Karpas-422 (cell line): ENCODE results near the gene PC. TPM values are rescaled to one million over a fixed set of nuclear protein-coding genes. Genes with fewer than 3 reads are reported as not detected.

Experiments used
- DNase-seq: peaks from one replicate; pipeline ENCODE4 v3.0.0-alpha.2; 2015
- H2AFZ ChIP-seq: fragments of 200-600 bp; sonication (generic); 2 replicates; pipeline ENCODE4 v1.6.1; 2014; ENCODE audit warnings: antibody characterized with exemption, low read length, mixed read lengths
- H3K27ac ChIP-seq: fragments of 200-600 bp; sonication (generic); 2 replicates; pipeline ENCODE4 v1.5.1; 2014; ENCODE audit warnings: mild to moderate bottlenecking, low read length, moderate library complexity
- H3K27me3 ChIP-seq: fragments of 200-600 bp; sonication (generic); 2 replicates; pipeline ENCODE4 v1.6.1; 2014; ENCODE audit warnings: low read length, mixed read lengths
- H3K36me3 ChIP-seq: fragments of 200-600 bp; sonication (generic); 2 replicates; pipeline ENCODE4 v1.6.1; 2014; ENCODE audit warnings: low read length, mixed read lengths; ENCODE audit not compliant: insufficient read depth
- H3K4me1 ChIP-seq: fragments of 200-600 bp; sonication (generic); 2 replicates; pipeline ENCODE4 v1.6.1; 2014; ENCODE audit warnings: mild to moderate bottlenecking, low read length, mixed read lengths
- H3K4me2 ChIP-seq: fragments of 200-600 bp; sonication (generic); 2 replicates; pipeline ENCODE4 v1.6.1; 2014; ENCODE audit warnings: low read length, low read depth, mild to moderate bottlenecking; ENCODE audit not compliant: poor library complexity, severe bottlenecking
- H3K4me3 ChIP-seq: fragments of 200-600 bp; sonication (generic); 2 replicates; pipeline ENCODE4 v1.5.1; 2014; ENCODE audit warnings: mild to moderate bottlenecking, antibody characterized with exemption, low read length, mixed read lengths
- H3K79me2 ChIP-seq: fragments of 200-600 bp; sonication (generic); 2 replicates; pipeline ENCODE4 v1.6.1; 2014; ENCODE audit warnings: mild to moderate bottlenecking, low read length, mixed read lengths
- H3K9ac ChIP-seq: fragments of 200-600 bp; sonication (generic); 2 replicates; pipeline ENCODE4 v1.6.0; 2014; ENCODE audit warnings: low read length
- H3K9me2 ChIP-seq: fragments of 200-600 bp; sonication (generic), shearing (Covaris generic); replicated peaks from 2 replicates; pipeline ENCODE4 v1.6.0; 2014; ENCODE audit warnings: mild to moderate bottlenecking, low read length, moderate library complexity; ENCODE audit not compliant: insufficient read depth
- H3K9me3 ChIP-seq: fragments of 300-700, 200-600 bp; sonication (generic); 2 replicates; pipeline ENCODE4 v1.6.1; 2014; ENCODE audit warnings: low read length, mixed read lengths
- H4K20me1 ChIP-seq: fragments of 200-600 bp; sonication (generic); 2 replicates; pipeline ENCODE4 v1.6.1; 2014; ENCODE audit warnings: mild to moderate bottlenecking, antibody characterized with exemption, low read length, low read depth; ENCODE audit not compliant: insufficient read depth
- total RNA-seq: library from RNA; depleted of rRNA; stranded (reverse); fragments of >200 nt; shearing (Covaris generic); gene quantifications from 2 replicates; pipeline ENCODE4 v1.2.3, GENCODE V29; 2014; ENCODE audit warnings: low replicate concordance

The PC gene
- total RNA-seq, 1 experiment from 2014 or later: not detected

DNA sequence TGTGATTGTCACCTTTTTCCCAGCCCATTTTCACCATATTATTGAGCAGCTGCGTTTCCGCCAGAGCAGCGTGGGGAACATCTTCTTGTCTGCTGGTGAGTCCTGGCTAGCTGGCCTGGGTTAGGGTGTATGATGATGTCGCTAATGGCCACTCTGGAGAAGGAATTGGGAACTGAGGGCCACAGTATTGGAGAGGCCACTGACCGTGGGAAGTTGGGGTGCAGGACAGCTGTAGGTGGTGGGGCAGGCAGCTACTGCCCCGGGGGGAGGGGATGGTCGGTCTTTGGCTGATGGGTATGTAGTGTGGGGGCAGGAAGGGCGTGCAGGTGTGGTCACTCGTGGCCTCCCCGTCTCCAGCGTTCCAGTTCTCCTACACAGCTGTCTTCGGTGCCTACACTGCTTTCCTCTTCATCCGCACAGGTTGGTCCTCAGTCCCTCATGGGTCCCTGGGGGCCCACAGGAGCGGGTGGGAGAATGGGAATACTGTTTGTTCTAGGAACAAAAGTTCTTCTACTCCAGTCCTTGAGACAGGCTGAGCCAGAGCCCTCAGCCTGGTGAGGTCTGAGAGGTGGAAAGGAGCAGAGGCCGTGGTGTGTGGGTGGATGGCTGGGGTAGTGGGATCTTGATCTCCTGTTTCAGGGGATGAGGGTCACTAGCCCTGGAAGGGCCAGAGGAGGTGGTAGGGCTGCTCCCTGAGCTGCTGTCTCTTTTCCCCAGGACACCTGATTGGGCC is 112.9 kb downstream of the PC start:
- Histone ChIP-seq H3K4me1 (peaks cover 32% of the 10 kb centered on the region), H3K79me2 (peaks cover 49% of the 10 kb centered on the region), H3K4me3 (no peak overlapping the region), H3K9ac (no peak overlapping the region), H3K9me3 (no peaks in the 10 kb centered on the region), H2AFZ (no peak overlapping the region), H3K27me3 (no peaks in the 10 kb centered on the region), H3K4me2 (peak overlapping the region; percentile 91), H3K9me2 (no peaks in the 10 kb centered on the region), H3K36me3 (peaks cover 6% of the 10 kb centered on the region; the same call in 1 of the 2 replicates), H3K27ac (no peak overlapping the region), H4K20me1 (peaks cover 22% of the 10 kb centered on the region)
- DNase-seq: no peak

DNA sequence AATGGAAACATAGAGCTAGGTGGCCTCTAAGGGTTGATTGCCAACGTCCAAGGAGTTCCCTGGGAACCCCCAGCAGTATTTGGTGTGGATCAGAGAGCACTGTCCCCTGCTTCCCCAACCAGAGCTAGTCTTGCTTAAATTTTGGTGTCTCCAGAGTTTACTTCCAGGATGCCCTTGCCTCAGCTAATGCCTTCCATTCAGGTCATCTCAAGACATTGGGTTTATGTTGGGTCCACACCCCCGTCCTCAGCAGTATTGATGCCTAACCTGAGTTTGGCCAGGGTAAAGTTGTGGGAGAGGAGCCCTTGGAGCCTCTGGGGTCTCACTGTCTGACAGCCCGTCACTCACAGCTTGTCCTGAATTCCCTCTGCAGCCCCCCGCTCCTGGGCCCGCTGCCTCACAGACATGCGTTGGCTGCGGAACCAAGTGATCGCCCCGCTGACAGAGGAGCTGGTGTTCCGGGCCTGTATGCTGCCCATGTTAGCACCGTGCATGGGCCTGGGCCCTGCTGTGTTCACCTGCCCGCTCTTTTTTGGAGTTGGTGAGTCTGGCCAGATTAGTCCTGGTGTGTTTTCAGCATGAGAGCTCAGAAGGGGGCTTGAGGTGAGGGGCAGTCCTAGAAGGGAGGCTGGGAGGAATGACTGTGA is 113.6 kb downstream of the PC start:
- H3K9ac ChIP-seq: peak overlapping the region; percentile 100
- H3K9me2 ChIP-seq: no peaks in the 10 kb centered on the region
- H3K79me2 ChIP-seq: peaks cover 55% of the 10 kb centered on the region
- H3K4me3 ChIP-seq: peak overlapping the region; percentile 84
- H3K4me1 ChIP-seq: peaks cover 38% of the 10 kb centered on the region
- no peak overlapping the region for H2AFZ ChIP-seq
- DNase-seq: no peak
- no peaks in the 10 kb centered on the region for H3K9me3 ChIP-seq
- peaks cover 22% of the 10 kb centered on the region for H4K20me1 ChIP-seq
- H3K27me3 ChIP-seq: no peaks in the 10 kb centered on the region
- H3K4me2 ChIP-seq: peak overlapping the region; percentile 91
- no peak overlapping the region for H3K27ac ChIP-seq
- H3K36me3 ChIP-seq: peaks cover 6% of the 10 kb centered on the region; the same call in 1 of the 2 replicates

DNA sequence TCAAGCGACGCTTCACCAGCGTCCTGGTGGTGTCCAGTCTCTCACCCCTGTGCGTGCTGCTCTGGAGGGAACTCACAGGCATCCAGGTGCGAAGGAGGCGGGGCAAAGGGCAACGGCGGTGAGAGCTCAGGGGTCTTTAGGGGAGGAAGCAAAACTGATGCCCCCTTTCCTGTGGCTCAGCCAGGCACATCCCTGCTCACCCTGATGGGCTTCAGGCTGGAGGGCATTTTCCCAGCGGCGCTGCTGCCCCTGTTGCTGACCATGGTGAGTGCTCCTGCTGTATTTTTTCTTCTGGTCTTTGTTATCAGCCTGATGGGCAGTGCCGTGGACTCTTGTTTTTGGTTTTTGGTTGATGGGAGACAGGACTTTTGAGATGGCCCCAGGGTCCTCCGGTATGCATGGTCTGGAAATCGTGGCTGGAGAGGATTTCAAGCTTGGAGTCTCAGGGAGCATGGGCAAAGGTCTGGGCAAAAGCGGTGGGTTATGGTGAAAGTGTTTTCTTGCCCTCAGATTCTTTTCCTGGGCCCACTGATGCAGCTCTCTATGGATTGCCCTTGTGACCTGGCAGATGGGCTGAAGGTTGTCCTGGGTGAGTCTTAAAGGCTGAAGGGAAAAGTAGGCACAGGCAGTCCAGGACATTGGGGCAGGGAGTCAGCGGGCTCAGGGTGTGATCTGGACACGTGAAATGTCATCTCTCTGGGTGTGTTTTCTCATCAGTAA is 114.2 kb downstream of the PC start:
- no peak for DNase-seq
- peak overlapping the region; percentile 91 for H3K4me2 ChIP-seq
- H3K36me3 ChIP-seq: peaks cover 13% of the 10 kb centered on the region; the same call in 1 of the 2 replicates
- H3K9me2 ChIP-seq: no peaks in the 10 kb centered on the region
- H3K9me3 ChIP-seq: no peaks in the 10 kb centered on the region
- H3K9ac ChIP-seq: peak overlapping the region; percentile 100
- H4K20me1 ChIP-seq: peaks cover 22% of the 10 kb centered on the region
- peak overlapping the region; percentile 91; the same call in 1 of the 2 replicates for H2AFZ ChIP-seq
- H3K4me1 ChIP-seq: peaks cover 42% of the 10 kb centered on the region
- no peaks in the 10 kb centered on the region for H3K27me3 ChIP-seq
- H3K27ac ChIP-seq: peak overlapping the region; percentile 6; the same call in 1 of the 2 replicates
- H3K4me3 ChIP-seq: peak overlapping the region; percentile 84
- peaks cover 60% of the 10 kb centered on the region for H3K79me2 ChIP-seq

DNA sequence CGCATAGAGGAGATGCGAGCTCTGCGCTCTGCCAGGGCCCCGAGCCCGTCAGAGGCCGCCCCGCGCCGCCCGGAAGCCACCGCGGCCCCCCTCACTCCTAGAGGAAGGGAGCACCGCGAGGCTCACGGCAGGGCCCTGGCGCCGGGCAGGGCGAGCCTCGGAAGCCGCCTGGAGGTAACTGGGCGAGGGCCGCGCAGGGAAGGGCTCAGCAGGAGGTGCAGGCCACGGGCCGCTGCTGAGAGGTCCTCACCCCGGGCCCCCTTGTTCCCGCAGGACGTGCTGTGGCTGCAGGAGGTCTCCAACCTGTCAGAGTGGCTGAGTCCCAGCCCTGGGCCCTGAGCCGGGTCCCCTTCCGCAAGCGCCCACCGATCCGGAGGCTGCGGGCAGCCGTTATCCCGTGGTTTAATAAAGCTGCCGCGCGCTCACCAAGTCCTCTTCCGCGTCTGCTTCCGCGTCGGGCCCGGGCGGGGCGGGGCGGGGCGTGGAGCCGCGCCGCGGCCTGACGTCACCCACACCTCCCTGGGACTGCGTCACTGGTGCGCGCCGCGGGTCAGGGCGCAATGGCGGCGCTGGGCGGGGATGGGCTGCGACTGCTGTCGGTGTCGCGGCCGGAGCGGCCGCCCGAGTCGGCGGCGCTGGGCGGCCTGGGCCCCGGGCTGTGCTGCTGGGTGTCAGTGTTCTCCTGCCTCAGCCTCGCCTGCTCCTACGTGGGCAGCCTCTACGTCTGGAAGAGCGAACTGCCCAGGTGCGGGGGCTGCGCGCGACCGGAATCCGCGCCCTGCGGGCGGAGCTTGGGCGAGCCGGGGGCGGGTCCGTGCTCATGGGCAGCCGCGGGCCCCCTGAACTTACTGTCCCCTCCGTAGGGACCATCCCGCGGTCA is 115.0 kb downstream of the PC start, which contains the start of gene RCE1:
RCE1 (plus strand) TSS at position 546 of the 880 bp plus-strand sequence; CDS start at position 561, 15 bp downstream.
- Histone ChIP-seq H3K9ac (peak within 1 kb of the TSS; percentile 100), H3K9me3 (no peaks in the 10 kb centered on the region), H2AFZ (peak within 1 kb of the TSS; percentile 91; the same call in 1 of the 2 replicates), H3K27me3 (no peaks in the 10 kb centered on the region), H3K79me2 (peaks cover 60% of the 10 kb centered on the region), H3K27ac (peak within 1 kb of the TSS; percentile 80), H4K20me1 (peaks cover 22% of the 10 kb centered on the region), H3K9me2 (no peaks in the 10 kb centered on the region), H3K4me3 (peak within 1 kb of the TSS; percentile 84), H3K36me3 (peaks cover 14% of the 10 kb centered on the region; the same call in 1 of the 2 replicates), H3K4me2 (peak within 1 kb of the TSS; percentile 91), H3K4me1 (peaks cover 42% of the 10 kb centered on the region)
- DNase-seq: peak; percentile 97

DNA sequence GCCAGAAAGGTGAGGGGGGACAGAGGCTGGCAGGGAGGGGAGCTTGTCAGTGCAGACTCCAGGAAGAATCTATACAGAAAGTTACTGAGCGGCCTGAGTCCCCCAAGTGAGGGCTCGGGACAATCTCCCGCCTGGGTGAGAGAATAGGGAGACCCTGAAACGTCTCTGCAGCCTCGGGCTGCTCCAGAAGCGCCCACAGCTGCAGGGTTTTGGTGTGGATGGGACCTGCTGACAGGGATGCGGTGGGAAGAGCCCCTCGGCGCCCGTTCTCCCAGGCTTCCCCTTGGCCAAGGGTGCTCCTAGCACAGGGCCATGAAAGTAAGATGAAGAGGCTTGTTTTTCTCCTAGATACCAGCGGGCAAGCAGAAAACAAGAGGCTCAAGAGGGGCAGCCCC is 115.7 kb downstream of the PC start:
- H2AFZ ChIP-seq: no peak overlapping the region
- peak overlapping the region; percentile 80 for H3K27ac ChIP-seq
- H3K4me1 ChIP-seq: peaks cover 42% of the 10 kb centered on the region
- peak overlapping the region; percentile 100 for H3K9ac ChIP-seq
- H3K79me2 ChIP-seq: peaks cover 60% of the 10 kb centered on the region
- H3K9me2 ChIP-seq: no peaks in the 10 kb centered on the region
- H3K4me3 ChIP-seq: peak overlapping the region; percentile 84
- DNase-seq: peak; percentile 49
- peaks cover 22% of the 10 kb centered on the region for H4K20me1 ChIP-seq
- H3K36me3 ChIP-seq: peaks cover 14% of the 10 kb centered on the region; the same call in 1 of the 2 replicates
- no peaks in the 10 kb centered on the region for H3K27me3 ChIP-seq
- H3K4me2 ChIP-seq: peak overlapping the region; percentile 91
- H3K9me3 ChIP-seq: no peaks in the 10 kb centered on the region

DNA sequence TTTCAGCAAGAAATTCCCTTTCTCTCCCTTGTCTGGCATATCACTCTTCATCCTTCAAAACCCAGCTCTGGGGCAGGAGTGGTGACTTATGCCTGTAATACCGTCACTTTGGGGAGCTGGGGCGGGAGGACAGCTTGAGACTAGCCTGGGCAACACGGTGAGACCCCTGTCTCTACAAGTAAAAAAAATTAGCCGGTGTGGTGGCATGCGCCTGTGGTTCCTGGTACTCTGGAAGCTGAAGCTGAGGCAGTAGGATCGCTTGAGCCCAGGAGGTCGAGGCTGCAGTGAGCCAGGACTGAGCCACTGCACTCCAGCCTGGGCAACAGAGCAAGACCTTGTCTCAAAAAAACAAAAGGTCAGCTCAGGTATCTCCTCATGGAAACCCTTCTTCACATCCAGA is 116.3 kb downstream of the PC start:
- DNase-seq: peak; percentile 48
- Histone ChIP-seq H4K20me1 (peaks cover 22% of the 10 kb centered on the region), H3K27ac (peak overlapping the region; percentile 80), H3K9me3 (no peaks in the 10 kb centered on the region), H3K36me3 (peaks cover 14% of the 10 kb centered on the region; the same call in 1 of the 2 replicates), H3K4me1 (peaks cover 42% of the 10 kb centered on the region), H2AFZ (no peak overlapping the region), H3K79me2 (peaks cover 60% of the 10 kb centered on the region), H3K9ac (peak overlapping the region; percentile 100), H3K4me3 (peak overlapping the region; percentile 84), H3K4me2 (peak overlapping the region; percentile 91), H3K9me2 (no peaks in the 10 kb centered on the region), H3K27me3 (no peaks in the 10 kb centered on the region)

DNA sequence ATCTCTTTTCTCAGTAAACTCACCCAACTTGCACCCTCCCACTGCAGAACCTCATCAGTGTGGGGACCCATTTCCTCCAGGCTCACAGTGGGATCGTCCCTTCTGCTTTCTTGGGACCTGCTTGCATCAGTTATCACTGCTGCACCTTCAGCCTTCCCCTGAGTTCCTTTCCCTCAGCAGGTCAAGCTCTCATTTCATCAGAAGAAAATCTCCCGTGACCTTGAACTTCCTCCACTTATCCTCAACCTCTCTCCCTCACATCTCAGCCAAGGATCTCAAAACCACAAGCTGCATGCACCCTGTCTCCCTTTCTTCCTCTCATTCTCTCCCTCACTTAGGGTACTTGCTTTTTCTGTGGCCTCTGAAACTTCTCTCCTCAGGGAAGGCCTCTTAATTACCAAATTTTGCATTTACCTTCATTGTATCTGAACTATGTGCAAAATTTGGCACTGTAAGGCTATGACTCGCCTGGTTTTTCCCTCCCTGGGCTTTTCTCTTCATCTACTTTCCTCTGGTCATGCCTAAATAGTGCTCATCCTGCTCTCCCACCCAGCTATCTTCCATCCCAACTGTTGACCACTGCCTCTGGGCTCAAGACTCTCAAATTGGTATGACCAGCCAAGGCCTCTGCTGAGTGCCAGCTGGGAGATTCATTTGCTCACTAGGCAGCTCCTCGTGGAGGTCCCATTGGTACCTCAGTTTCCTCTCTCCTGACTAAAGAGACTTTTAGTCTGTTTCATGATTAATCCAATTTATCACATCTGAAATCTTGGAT is 117.7 kb downstream of the PC start:
- Histone ChIP-seq H3K27ac (peak overlapping the region; percentile 8; the same call in 1 of the 2 replicates), H3K36me3 (peaks cover 14% of the 10 kb centered on the region; the same call in 1 of the 2 replicates), H2AFZ (no peak overlapping the region), H3K9ac (peak overlapping the region; percentile 32), H3K79me2 (peaks cover 60% of the 10 kb centered on the region), H3K4me1 (peaks cover 49% of the 10 kb centered on the region), H3K27me3 (no peaks in the 10 kb centered on the region), H4K20me1 (peaks cover 22% of the 10 kb centered on the region), H3K4me2 (peak overlapping the region; percentile 91), H3K9me3 (no peaks in the 10 kb centered on the region), H3K4me3 (no peak overlapping the region), H3K9me2 (no peaks in the 10 kb centered on the region)
- no peak for DNase-seq
